Measurements from ENCODE around the gene SH3BP4. TPM values are rescaled to one million over a fixed set of nuclear protein-coding genes. Genes with fewer than 3 reads are reported as not detected.

SH3BP4 gene
- total RNA-seq, 1 donor from 2014 or later, result 9.6 TPM

DNA sequence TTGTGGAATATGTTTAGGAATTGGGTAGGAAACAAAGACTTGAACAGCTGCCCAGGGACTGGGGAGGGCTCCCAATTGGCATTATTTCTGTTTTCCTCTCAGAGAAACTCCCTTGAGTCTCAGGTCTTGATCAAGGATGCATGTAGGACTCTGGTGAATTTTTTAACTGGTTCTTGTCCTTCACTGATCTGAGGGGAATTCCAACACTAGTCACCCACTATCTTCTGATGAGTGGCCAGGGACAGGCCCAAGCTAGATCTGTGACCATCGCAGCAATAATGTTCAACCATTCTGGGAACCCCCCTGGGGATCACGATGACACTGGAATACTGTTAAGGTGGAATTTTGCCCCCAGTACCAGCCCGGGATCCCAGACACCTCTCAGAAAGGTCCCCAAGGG is 132.0 kb downstream of the SH3BP4 start:
- no peaks in the 10 kb centered on the region for H3K36me3 ChIP-seq
- H3K4me1 ChIP-seq, result peaks cover 15% of the 10 kb centered on the region
- DNase-seq, result no peak
- intact Hi-C loops (cut with micrococcal nuclease), result no loop called here
- TF ChIP-seq, protein P1, sequence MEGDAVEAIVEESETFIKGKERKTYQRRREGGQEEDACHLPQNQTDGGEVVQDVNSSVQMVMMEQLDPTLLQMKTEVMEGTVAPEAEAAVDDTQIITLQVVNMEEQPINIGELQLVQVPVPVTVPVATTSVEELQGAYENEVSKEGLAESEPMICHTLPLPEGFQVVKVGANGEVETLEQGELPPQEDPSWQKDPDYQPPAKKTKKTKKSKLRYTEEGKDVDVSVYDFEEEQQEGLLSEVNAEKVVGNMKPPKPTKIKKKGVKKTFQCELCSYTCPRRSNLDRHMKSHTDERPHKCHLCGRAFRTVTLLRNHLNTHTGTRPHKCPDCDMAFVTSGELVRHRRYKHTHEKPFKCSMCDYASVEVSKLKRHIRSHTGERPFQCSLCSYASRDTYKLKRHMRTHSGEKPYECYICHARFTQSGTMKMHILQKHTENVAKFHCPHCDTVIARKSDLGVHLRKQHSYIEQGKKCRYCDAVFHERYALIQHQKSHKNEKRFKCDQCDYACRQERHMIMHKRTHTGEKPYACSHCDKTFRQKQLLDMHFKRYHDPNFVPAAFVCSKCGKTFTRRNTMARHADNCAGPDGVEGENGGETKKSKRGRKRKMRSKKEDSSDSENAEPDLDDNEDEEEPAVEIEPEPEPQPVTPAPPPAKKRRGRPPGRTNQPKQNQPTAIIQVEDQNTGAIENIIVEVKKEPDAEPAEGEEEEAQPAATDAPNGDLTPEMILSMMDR (IDR thresholded peaks at IDR 0.05; ENCODE audit: borderline replicate concordance), result no peak
- H3K27ac ChIP-seq (replicated peaks), result no peak overlapping the region
- H3K9me3 ChIP-seq (replicated peaks), result peaks cover 5% of the 10 kb centered on the region
- H3K27me3 ChIP-seq (ENCODE audit: low read depth), result no peaks in the 10 kb centered on the region
- no peak overlapping the region for H3K4me3 ChIP-seq

DNA sequence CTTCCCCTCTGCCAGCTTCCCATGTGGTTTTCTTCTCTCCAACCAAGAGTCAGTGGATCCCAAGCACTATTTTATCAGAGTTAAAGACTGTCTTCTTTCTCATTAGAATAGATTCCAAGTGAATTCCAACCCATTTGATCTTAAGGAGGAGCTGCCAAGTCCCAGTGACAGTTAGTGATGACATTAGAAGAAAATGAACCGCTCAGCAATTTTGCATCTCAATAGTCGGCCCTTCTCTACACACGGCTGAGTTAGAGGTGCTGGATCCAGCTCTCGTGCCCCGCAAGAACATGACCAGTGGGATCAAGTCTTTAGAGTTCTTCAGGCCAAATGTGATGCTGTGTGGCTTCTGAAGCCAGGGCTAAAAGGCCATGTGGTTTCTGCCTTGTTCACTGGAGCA is 132.6 kb downstream of the SH3BP4 start:
- H3K9me3 ChIP-seq (replicated peaks), result peaks cover 5% of the 10 kb centered on the region
- intact Hi-C loops (cut with micrococcal nuclease), result no loop called here

DNA sequence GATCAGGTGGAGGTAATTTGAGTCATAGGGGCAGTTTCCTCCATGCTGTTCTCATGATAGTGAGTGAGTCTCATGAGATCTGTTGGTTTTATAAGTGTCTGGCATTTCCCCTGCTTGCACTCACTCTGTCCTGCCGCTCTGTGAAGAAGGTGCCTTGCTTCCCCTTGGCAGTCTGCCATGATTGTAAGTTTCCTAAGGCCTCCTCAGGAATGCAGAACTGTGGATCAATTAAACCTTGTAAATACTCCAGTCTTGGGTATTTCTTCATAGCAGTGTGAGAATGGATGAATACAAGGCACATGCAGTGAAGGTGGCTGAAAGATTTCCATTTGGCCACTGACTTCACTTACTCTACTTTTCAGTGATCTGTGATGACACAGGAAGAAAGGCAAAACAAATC is 133.7 kb downstream of the SH3BP4 start:
- intact Hi-C loops (cut with micrococcal nuclease), result no loop called here
- TF ChIP-seq, protein P1 (IDR thresholded peaks at IDR 0.05; ENCODE audit: borderline replicate concordance), result no peak
- no peaks in the 10 kb centered on the region for H3K36me3 ChIP-seq
- DNase-seq, result no peak
- no peak overlapping the region for H3K27ac ChIP-seq (replicated peaks)
- peaks cover 18% of the 10 kb centered on the region for H3K4me1 ChIP-seq
- H3K9me3 ChIP-seq (replicated peaks), result peaks cover 5% of the 10 kb centered on the region
- no peaks in the 10 kb centered on the region for H3K27me3 ChIP-seq (ENCODE audit: low read depth)
- no peak overlapping the region for H3K4me3 ChIP-seq

More for the DNA sequence above, 132.6 kb downstream of the SH3BP4 start:
- Histone ChIP-seq H3K27me3 (ENCODE audit: low read depth) (no peaks in the 10 kb centered on the region), H3K4me3 (no peak overlapping the region), H3K4me1 (peaks cover 18% of the 10 kb centered on the region), H3K27ac (replicated peaks) (no peak overlapping the region), H3K36me3 (no peaks in the 10 kb centered on the region)
- TF ChIP-seq, protein P1 (IDR thresholded peaks at IDR 0.05; ENCODE audit: borderline replicate concordance), result no peak
- DNase-seq, result no peak

DNA sequence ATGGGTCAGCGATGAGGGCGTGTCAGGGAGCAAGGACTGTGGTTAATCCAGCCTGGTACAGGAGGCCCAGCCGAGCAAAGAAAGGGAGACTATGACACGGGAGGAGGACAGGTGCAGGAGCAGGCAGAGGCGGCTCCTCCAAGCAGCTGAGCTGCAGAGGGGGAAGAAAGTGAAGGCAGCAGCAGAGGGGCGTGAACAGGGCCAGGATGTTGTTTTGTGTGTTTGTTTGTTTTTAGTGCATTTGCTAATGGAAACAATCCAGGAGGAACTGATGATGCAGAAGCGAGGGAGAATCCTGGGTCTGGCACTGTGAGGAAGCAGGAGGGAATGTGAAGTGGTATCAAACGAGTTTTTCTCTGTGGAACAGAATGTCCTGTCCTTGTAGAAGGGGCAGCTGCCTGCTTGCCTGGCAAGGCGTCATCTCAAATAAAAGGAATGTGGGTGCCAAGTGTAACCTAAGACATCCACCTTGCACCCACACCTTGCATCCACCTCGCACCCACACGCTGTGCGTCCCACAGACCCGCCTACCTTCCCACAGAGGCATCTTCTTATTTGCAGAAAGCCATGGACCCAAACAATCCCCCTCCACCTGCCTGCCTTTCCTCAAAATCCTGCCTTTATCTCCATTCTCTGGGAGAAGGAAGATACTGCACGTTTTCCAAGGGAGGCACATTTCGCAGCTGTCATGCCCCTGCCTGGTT is 134.8 kb downstream of the SH3BP4 start:
- intact Hi-C loops (cut with micrococcal nuclease), result no loop called here
- Histone ChIP-seq H3K4me3 (no peak overlapping the region), H3K9me3 (replicated peaks) (peaks cover 5% of the 10 kb centered on the region), H3K27me3 (ENCODE audit: low read depth) (no peaks in the 10 kb centered on the region), H3K27ac (replicated peaks) (no peak overlapping the region), H3K4me1 (peaks cover 18% of the 10 kb centered on the region), H3K36me3 (no peaks in the 10 kb centered on the region)
- TF ChIP-seq, protein P1 (IDR thresholded peaks at IDR 0.05; ENCODE audit: borderline replicate concordance), result no peak
- no peak for DNase-seq

DNA sequence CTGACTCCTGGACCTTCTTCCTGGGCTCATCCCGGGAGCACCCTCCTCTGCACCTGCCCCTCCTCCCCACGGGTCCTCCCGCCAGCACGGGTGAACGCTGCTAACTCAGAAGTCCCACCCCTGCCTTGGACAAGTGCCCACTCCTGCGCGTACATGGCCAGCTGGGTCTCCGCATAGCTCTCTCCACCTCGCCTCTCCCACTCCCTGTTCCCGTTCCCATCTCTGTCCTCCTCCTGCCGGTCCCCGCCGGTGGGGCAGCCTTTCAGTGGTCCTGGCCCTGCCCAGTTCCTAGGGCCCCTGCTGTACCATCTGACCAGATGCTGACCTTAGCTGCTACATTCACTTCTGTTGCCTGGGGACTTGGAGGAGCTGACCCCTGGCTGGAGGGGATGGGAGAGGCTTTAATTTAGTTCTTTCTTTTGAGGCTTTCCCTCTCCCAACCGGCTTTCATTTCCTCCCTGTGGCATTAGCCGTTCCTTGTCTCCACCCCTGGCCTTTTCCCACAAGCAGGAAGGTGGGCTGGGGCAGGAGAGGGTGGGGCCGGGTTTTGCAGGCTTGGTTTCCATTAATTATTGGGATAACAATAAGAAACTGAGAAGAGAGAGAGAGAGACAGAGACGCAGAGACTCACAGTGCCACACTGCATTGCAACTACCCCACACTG is 136.1 kb downstream of the SH3BP4 start:
- intact Hi-C loops (cut with micrococcal nuclease), result no loop called here
- peak; percentile 61 for DNase-seq
- Histone ChIP-seq H3K27me3 (ENCODE audit: low read depth) (no peaks in the 10 kb centered on the region), H3K4me1 (peaks cover 18% of the 10 kb centered on the region), H3K4me3 (peak overlapping the region; percentile 44), H3K27ac (replicated peaks) (peak overlapping the region; percentile 52), H3K36me3 (no peaks in the 10 kb centered on the region), H3K9me3 (replicated peaks) (peaks cover 5% of the 10 kb centered on the region)
- TF ChIP-seq, protein P1 (IDR thresholded peaks at IDR 0.05; ENCODE audit: borderline replicate concordance), result peak; percentile 36
